K562 (cell line): ENCODE data around the gene DOCK8. TPM values are rescaled to one million over a fixed set of nuclear protein-coding genes. Genes with fewer than 3 reads are reported as not detected.

Source experiments
- CBFA2T2 ChIP-seq: fragments of 450-650 bp; conservative IDR thresholded peaks from 2 replicates; pipeline ENCODE4 v1.6.1; 2017; ENCODE audit warnings: mild to moderate bottlenecking
- CSDE1 ChIP-seq, 2 experiments: fragments of 450-650 bp; IDR thresholded peaks; 2 replicates each; pipeline ENCODE4 v1.6.1; 2016; ENCODE audit warnings: mild to moderate bottlenecking in 1 of 2
- DPF2 ChIP-seq: fragments of 450-650 bp; IDR thresholded peaks from 2 replicates; pipeline ENCODE4 v1.6.1; 2016
- ETS2 ChIP-seq: IDR thresholded peaks from 2 replicates; pipeline ENCODE4 v1.6.1; 2016; ENCODE audit warnings: borderline replicate concordance, missing genetic modification characterization, mild to moderate bottlenecking, moderate library complexity, missing compliant biosample characterization; ENCODE audit not compliant: poor library complexity, severe bottlenecking
- KHSRP ChIP-seq: fragments of 450-650 bp; IDR thresholded peaks from 2 replicates; pipeline ENCODE4 v1.6.1; 2017
- KLF1 ChIP-seq: fragments of 450-650 bp; IDR thresholded peaks from 2 replicates; pipeline ENCODE4 v1.6.1; 2016; ENCODE audit warnings: missing genetic modification characterization, missing compliant biosample characterization
- KLF10 ChIP-seq: fragments of 250-450 bp; sonication (Bioruptor Pico); IDR thresholded peaks from 2 replicates; pipeline ENCODE4 v1.6.1; 2021; ENCODE audit warnings: matching md5 sums
- LCOR ChIP-seq: sonication (generic); formaldehyde crosslinking; IDR thresholded peaks from 2 replicates; pipeline ENCODE4 v1.8.0; 2022; ENCODE audit warnings: mild to moderate bottlenecking, missing genetic modification reagents
- NELFE ChIP-seq: IDR thresholded peaks from 2 replicates; pipeline ENCODE4 v1.6.1; 2011; ENCODE audit warnings: mild to moderate bottlenecking; ENCODE audit not compliant: insufficient read depth, insufficient read length
- RBBP5 ChIP-seq: fragments of 200-600 bp; sonication (generic); IDR thresholded peaks from 2 replicates; pipeline ENCODE4 v1.6.1; 2012; ENCODE audit warnings: borderline replicate concordance, mild to moderate bottlenecking, low read length, control low read depth, inconsistent platforms; ENCODE audit not compliant: insufficient read depth, poor library complexity, severe bottlenecking
- RBM17 ChIP-seq: fragments of 200-400 bp; formaldehyde crosslinking; IDR thresholded peaks from 2 replicates; pipeline ENCODE4 v1.6.1; 2017; ENCODE audit warnings: low read depth, mild to moderate bottlenecking, low read length, borderline replicate concordance
- SMC3 ChIP-seq: conservative IDR thresholded peaks from 2 replicates; pipeline ENCODE4 v1.6.1; 2011; ENCODE audit warnings: low read depth, low read length, improper control_type of control experiment; ENCODE audit not compliant: insufficient read depth
- ZBTB1 ChIP-seq: sonication (generic); formaldehyde crosslinking; IDR thresholded peaks from 2 replicates; pipeline ENCODE4 v1.8.1; 2023; ENCODE audit warnings: missing genetic modification reagents, low read depth, mild to moderate bottlenecking, borderline replicate concordance
- ZNF140 ChIP-seq: fragments of 250-450 bp; sonication (Bioruptor Pico); IDR thresholded peaks from 2 replicates; pipeline ENCODE4 v1.8.0; 2021; ENCODE audit warnings: moderate library complexity, mild to moderate bottlenecking, inconsistent platforms
- ZNF212 ChIP-seq: fragments of 450-650 bp; formaldehyde crosslinking; IDR thresholded peaks from 2 replicates; pipeline ENCODE4 v1.4.0; 2020; ENCODE audit warnings: mild to moderate bottlenecking
- polyA plus RNA-seq, 8 experiments: library from polyadenylated mRNA; depleted of rRNA in 4 of 8; stranded (reverse) in 5 of 8; unstranded in 3 of 8; fragments of >200 nt; fragmentation: Nextera tagmentation in 2 of 8; fragmentation: Illumina TruSeq in 1 of 8; extraction: Ambion mirVana in 2 of 8; extraction: Trizol in 1 of 8; gene quantifications; 2 replicates each; pipeline versions ENCODE4 v1.2.1 to v1.2.3, GENCODE V29; 2011 to 2014; ENCODE audit warnings: inconsistent platforms in 1 of 8, missing spikeins in 1 of 8
- total RNA-seq, 7 experiments: library from RNA; depleted of rRNA in 6 of 7; stranded (reverse); fragments of >200 nt in 6 of 7; fragmentation: Illumina TruSeq in 2 of 7; extraction: Trizol in 2 of 7; gene quantifications; 2 replicates each; pipeline versions ENCODE4 v1.2.1 to v1.2.3, GENCODE V29; 2011 to 2021; ENCODE audit warnings: low replicate concordance in 1 of 7
- TF ChIP-seq, protein P1 (sequence below): fragments of 450-650 bp; formaldehyde crosslinking; IDR thresholded peaks from 2 replicates; pipeline ENCODE4 v1.4.0; 2020; ENCODE audit warnings: mild to moderate bottlenecking, mixed read lengths
- TF ChIP-seq, protein P2 (sequence below): fragments of 250-450 bp; sonication (Bioruptor Pico); IDR thresholded peaks from 2 replicates; pipeline ENCODE4 v1.9.0; 2021; ENCODE audit warnings: mild to moderate bottlenecking, inconsistent platforms
- TF ChIP-seq, protein P3 (sequence below): sonication (generic); formaldehyde crosslinking; IDR thresholded peaks from 2 replicates; pipeline ENCODE4 v1.8.0; 2022; ENCODE audit warnings: mild to moderate bottlenecking, missing genetic modification reagents
- TF ChIP-seq, protein P4 (sequence below): sonication (generic); formaldehyde crosslinking; IDR thresholded peaks from 2 replicates; pipeline ENCODE4 v1.8.0; 2022; ENCODE audit warnings: mild to moderate bottlenecking, missing genetic modification reagents
- TF ChIP-seq, protein P5 (sequence below): sonication (generic); formaldehyde crosslinking; IDR thresholded peaks from 2 replicates; pipeline ENCODE4 v1.8.0; 2022; ENCODE audit warnings: mild to moderate bottlenecking, missing genetic modification reagents
- TF ChIP-seq, protein P6 (sequence below): fragments of 450-650 bp; formaldehyde crosslinking; IDR thresholded peaks from 2 replicates; pipeline ENCODE4 v1.4.0; 2020; ENCODE audit warnings: mild to moderate bottlenecking, moderate library complexity

Gene DOCK8
- total and polyA plus RNA-seq, 9 of the 15 experiments (the other 6 are each of a cell fraction or from before 2014, with no cell fraction given) = 14.4 to 53.8 (median 25.1) TPM

DNA sequence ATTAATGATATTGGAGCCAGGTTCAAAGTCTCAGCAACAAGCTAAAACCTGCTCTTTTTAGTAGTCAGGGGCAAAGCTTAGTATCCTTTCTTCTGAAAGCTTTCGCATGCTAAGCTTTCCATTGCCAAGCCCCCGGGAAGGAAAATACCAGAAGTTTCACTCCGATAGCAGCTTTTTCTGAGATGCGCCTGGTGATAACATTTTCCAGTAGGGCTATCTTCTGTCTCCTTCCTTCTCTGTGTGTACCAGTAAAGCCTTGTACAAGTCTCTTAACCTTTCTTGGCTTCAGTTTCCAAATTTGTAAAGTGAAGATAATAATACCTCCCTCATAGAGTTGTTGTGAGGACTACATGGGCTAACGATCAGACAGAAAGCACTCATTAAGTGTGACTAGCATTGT lies 36.7 kb downstream of the DOCK8 start (continued):
- TF ChIP-seq, protein P1, sequence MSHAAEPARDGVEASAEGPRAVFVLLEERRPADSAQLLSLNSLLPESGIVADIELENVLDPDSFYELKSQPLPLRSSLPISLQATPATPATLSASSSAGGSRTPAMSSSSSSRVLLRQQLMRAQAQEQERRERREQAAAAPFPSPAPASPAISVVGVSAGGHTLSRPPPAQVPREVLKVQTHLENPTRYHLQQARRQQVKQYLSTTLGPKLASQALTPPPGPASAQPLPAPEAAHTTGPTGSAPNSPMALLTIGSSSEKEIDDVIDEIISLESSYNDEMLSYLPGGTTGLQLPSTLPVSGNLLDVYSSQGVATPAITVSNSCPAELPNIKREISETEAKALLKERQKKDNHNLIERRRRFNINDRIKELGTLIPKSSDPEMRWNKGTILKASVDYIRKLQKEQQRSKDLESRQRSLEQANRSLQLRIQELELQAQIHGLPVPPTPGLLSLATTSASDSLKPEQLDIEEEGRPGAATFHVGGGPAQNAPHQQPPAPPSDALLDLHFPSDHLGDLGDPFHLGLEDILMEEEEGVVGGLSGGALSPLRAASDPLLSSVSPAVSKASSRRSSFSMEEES (CRISPR knock-in tag) = no peak
- TF ChIP-seq, protein P2, sequence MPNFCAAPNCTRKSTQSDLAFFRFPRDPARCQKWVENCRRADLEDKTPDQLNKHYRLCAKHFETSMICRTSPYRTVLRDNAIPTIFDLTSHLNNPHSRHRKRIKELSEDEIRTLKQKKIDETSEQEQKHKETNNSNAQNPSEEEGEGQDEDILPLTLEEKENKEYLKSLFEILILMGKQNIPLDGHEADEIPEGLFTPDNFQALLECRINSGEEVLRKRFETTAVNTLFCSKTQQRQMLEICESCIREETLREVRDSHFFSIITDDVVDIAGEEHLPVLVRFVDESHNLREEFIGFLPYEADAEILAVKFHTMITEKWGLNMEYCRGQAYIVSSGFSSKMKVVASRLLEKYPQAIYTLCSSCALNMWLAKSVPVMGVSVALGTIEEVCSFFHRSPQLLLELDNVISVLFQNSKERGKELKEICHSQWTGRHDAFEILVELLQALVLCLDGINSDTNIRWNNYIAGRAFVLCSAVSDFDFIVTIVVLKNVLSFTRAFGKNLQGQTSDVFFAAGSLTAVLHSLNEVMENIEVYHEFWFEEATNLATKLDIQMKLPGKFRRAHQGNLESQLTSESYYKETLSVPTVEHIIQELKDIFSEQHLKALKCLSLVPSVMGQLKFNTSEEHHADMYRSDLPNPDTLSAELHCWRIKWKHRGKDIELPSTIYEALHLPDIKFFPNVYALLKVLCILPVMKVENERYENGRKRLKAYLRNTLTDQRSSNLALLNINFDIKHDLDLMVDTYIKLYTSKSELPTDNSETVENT (CRISPR knock-in tag) = no peak
- TF ChIP-seq CSDE1 (IDR thresholded peaks at IDR 0.05) (no peak), RBBP5 (no peak), ZNF140 (CRISPR knock-in tag) (no peak), RBM17 (no peak), ZBTB1 (CRISPR knock-in tag) (no peak), NELFE (no peak), ETS2 (tag) (no peak), LCOR (CRISPR knock-in tag) (no peak), KHSRP (0 out of 2 replicates have a peak, but pooled peaks have one; percentile 48), KLF10 (CRISPR knock-in tag) (no peak), CBFA2T2 (peak; percentile 87), SMC3 (no peak), KLF1 (tag) (no peak), DPF2 (peak; percentile 97), ZNF212 (no peak)
- TF ChIP-seq, protein P3, sequence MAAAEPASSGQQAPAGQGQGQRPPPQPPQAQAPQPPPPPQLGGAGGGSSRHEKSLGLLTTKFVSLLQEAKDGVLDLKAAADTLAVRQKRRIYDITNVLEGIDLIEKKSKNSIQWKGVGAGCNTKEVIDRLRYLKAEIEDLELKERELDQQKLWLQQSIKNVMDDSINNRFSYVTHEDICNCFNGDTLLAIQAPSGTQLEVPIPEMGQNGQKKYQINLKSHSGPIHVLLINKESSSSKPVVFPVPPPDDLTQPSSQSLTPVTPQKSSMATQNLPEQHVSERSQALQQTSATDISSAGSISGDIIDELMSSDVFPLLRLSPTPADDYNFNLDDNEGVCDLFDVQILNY (CRISPR knock-in tag) = no peak
- TF ChIP-seq, protein P4, sequence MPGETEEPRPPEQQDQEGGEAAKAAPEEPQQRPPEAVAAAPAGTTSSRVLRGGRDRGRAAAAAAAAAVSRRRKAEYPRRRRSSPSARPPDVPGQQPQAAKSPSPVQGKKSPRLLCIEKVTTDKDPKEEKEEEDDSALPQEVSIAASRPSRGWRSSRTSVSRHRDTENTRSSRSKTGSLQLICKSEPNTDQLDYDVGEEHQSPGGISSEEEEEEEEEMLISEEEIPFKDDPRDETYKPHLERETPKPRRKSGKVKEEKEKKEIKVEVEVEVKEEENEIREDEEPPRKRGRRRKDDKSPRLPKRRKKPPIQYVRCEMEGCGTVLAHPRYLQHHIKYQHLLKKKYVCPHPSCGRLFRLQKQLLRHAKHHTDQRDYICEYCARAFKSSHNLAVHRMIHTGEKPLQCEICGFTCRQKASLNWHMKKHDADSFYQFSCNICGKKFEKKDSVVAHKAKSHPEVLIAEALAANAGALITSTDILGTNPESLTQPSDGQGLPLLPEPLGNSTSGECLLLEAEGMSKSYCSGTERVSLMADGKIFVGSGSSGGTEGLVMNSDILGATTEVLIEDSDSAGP = no peak
- TF ChIP-seq, protein P5, sequence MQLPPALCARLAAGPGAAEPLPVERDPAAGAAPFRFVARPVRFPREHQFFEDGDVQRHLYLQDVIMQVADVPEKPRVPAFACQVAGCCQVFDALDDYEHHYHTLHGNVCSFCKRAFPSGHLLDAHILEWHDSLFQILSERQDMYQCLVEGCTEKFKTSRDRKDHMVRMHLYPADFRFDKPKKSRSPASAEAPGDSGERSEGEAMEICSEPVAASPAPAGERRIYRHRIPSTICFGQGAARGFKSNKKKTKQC (CRISPR knock-in tag) = no peak
- TF ChIP-seq, protein P6, sequence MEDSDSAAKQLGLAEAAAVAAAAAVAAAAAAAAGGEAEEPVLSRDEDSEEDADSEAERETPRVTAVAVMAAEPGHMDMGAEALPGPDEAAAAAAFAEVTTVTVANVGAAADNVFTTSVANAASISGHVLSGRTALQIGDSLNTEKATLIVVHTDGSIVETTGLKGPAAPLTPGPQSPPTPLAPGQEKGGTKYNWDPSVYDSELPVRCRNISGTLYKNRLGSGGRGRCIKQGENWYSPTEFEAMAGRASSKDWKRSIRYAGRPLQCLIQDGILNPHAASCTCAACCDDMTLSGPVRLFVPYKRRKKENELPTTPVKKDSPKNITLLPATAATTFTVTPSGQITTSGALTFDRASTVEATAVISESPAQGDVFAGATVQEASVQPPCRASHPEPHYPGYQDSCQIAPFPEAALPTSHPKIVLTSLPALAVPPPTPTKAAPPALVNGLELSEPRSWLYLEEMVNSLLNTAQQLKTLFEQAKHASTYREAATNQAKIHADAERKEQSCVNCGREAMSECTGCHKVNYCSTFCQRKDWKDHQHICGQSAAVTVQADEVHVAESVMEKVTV (CRISPR knock-in tag) = 0 out of 2 replicates have a peak, but pooled peaks have one; percentile 6
